GM12878 (cell line): Measurements from ENCODE around the gene FARS2. TPM values are rescaled to one million over a fixed set of nuclear protein-coding genes. Genes with fewer than 3 reads are reported as not detected.

Source experiments
- ATF2 ChIP-seq: IDR thresholded peaks from 2 replicates; pipeline ENCODE4 v1.6.1; 2012; ENCODE audit warnings: low read length, inconsistent platforms
- ATF3 ChIP-seq: IDR thresholded peaks from 2 replicates; pipeline ENCODE4 v1.6.1; 2011; ENCODE audit warnings: low read depth, mild to moderate bottlenecking, low read length, moderate library complexity, borderline replicate concordance; ENCODE audit errors: extremely low read depth
- BCL11A ChIP-seq: IDR thresholded peaks from 2 replicates; pipeline ENCODE4 v1.6.1; 2011; ENCODE audit warnings: low read depth, low read length
- BCL3 ChIP-seq: IDR thresholded peaks from 2 replicates; pipeline ENCODE4 v1.6.1; 2011; ENCODE audit warnings: borderline replicate concordance, low read depth, mild to moderate bottlenecking, moderate library complexity, low read length; ENCODE audit not compliant: insufficient read depth, poor library complexity, severe bottlenecking
- CBX5 ChIP-seq: sonication (generic); IDR thresholded peaks from 2 replicates; pipeline ENCODE4 v1.6.1; 2016; ENCODE audit warnings: low read depth, moderate library complexity, mild to moderate bottlenecking, inconsistent platforms
- CHD2 ChIP-seq: IDR thresholded peaks from 2 replicates; pipeline ENCODE4 v1.6.1; 2011; ENCODE audit warnings: low read depth, low read length, improper control_type of control experiment, borderline replicate concordance
- CREM ChIP-seq: IDR thresholded peaks from 2 replicates; pipeline ENCODE4 v1.6.1; 2014; ENCODE audit warnings: antibody characterized with exemption, low read depth
- DPF2 ChIP-seq: fragments of 450-650 bp; IDR thresholded peaks from 2 replicates; pipeline ENCODE4 v1.6.1; 2017; ENCODE audit warnings: mild to moderate bottlenecking
- E2F8 ChIP-seq: fragments of 450-650 bp; IDR thresholded peaks from 2 replicates; pipeline ENCODE4 v1.6.1; 2018; ENCODE audit warnings: mild to moderate bottlenecking, low read depth, moderate library complexity; ENCODE audit not compliant: partially characterized antibody
- FOS ChIP-seq: IDR thresholded peaks from 3 replicates; pipeline ENCODE4 v1.6.1; 2011; ENCODE audit warnings: borderline replicate concordance; ENCODE audit not compliant: insufficient read length; ENCODE audit errors: extremely low read depth
- IRF4 ChIP-seq: IDR thresholded peaks from 2 replicates; pipeline ENCODE4 v1.6.1; 2011; ENCODE audit warnings: low read depth, low read length
- LARP7 ChIP-seq: fragments of 450-650 bp; IDR thresholded peaks from 2 replicates; pipeline ENCODE4 v1.6.1; 2017; ENCODE audit warnings: mild to moderate bottlenecking
- MEF2B ChIP-seq: fragments of 450-650 bp; IDR thresholded peaks from 2 replicates; pipeline ENCODE4 v1.6.1; 2018; ENCODE audit warnings: mild to moderate bottlenecking, moderate library complexity; ENCODE audit not compliant: partially characterized antibody, poor library complexity, severe bottlenecking
- MYB ChIP-seq: fragments of 150-350 bp; IDR thresholded peaks from 2 replicates; pipeline ENCODE4 v1.6.1; 2014; ENCODE audit warnings: mild to moderate bottlenecking, low read depth, low read length, borderline replicate concordance
- NFXL1 ChIP-seq: fragments of 450-650 bp; IDR thresholded peaks from 2 replicates; pipeline ENCODE4 v1.6.1; 2017; ENCODE audit warnings: antibody characterized with exemption, mild to moderate bottlenecking, borderline replicate concordance
- PAX5 ChIP-seq: IDR thresholded peaks from 2 replicates; pipeline ENCODE4 v1.6.1; 2011; ENCODE audit warnings: low read depth, low read length, borderline replicate concordance
- RFX5 ChIP-seq: IDR thresholded peaks from 2 replicates; pipeline ENCODE4 v1.6.1; 2011; ENCODE audit warnings: low read depth, low read length, improper control_type of control experiment
- SMAD1 ChIP-seq: fragments of 450-650 bp; IDR thresholded peaks from 2 replicates; pipeline ENCODE4 v1.6.1; 2018; ENCODE audit warnings: mild to moderate bottlenecking, low read depth; ENCODE audit not compliant: partially characterized antibody
- TCF7 ChIP-seq: IDR thresholded peaks from 2 replicates; pipeline ENCODE4 v1.6.1; 2014; ENCODE audit warnings: antibody characterized with exemption, borderline replicate concordance
- YBX1 ChIP-seq: fragments of 450-650 bp; IDR thresholded peaks from 2 replicates; pipeline ENCODE4 v1.6.1; 2016; ENCODE audit warnings: antibody characterized with exemption
- ZBED1 ChIP-seq: IDR thresholded peaks from 2 replicates; pipeline ENCODE4 v1.6.1; 2016; ENCODE audit warnings: borderline replicate concordance
- ZNF687 ChIP-seq: fragments of 450-650 bp; IDR thresholded peaks from 2 replicates; pipeline ENCODE4 v1.6.1; 2017; ENCODE audit warnings: mild to moderate bottlenecking, moderate library complexity
- polyA plus RNA-seq, 11 experiments: library from polyadenylated mRNA; depleted of rRNA in 4 of 11; unstranded in 6 of 11; stranded (reverse) in 5 of 11; fragments of >200 nt; fragmentation: Nextera tagmentation in 4 of 11; fragmentation: Illumina TruSeq in 1 of 11; extraction: Ambion mirVana in 4 of 11; extraction: Trizol in 1 of 11; gene quantifications; 1 replicate in 1 of 11; 2 replicates in 10 of 11; pipeline versions ENCODE4 v1.2.1 to v1.2.3, GENCODE V29; 2011 to 2016; ENCODE audit warnings: inconsistent platforms in 2 of 11, missing spikeins in 2 of 11, low read depth in 1 of 11
- total RNA-seq, 4 experiments: library from RNA; depleted of rRNA in 3 of 4; stranded (reverse); fragments of >200 nt in 3 of 4; fragmentation: Illumina TruSeq in 1 of 4; extraction: Trizol in 1 of 4; gene quantifications; 2 replicates each; pipeline versions ENCODE4 v1.2.1 to v1.2.3, GENCODE V29; 2013 to 2021

The FARS2 gene
- total and polyA plus RNA-seq, 10 of the 15 experiments (the other 5 are each of a cell fraction or from before 2014, with no cell fraction given) = 16.8 to 46.7 (median 25.6) TPM

GRCh38 chr6:5486214-5486613, 224.9 kb downstream of the FARS2 start (continued):
- TF ChIP-seq TCF7 = peak; percentile 47; the same call in 1 of the 2 replicates
- no peak for TF ChIP-seq E2F8
- no peak for TF ChIP-seq FOS
- TF ChIP-seq BCL11A = peak; percentile 37; the same call in 1 of the 2 replicates
- TF ChIP-seq ZNF687 = no peak
- TF ChIP-seq LARP7 = no peak
- TF ChIP-seq ATF2 = peak; percentile 76
- TF ChIP-seq YBX1 = no peak
- 0 out of 2 replicates have a peak, but pooled peaks have one; percentile 32 for TF ChIP-seq PAX5
- TF ChIP-seq SMAD1 = no peak
- TF ChIP-seq NFXL1 = no peak
- TF ChIP-seq DPF2 = 0 out of 2 replicates have a peak, but pooled peaks have one; percentile 33
- TF ChIP-seq IRF4 = peak; percentile 63
- TF ChIP-seq CHD2 = no peak
- TF ChIP-seq BCL3 = peak; percentile 38
- no peak for TF ChIP-seq CBX5
- TF ChIP-seq ATF3 = no peak
- TF ChIP-seq MYB = no peak
- TF ChIP-seq RFX5 = no peak
- peak; percentile 58 for TF ChIP-seq MEF2B
- peak; percentile 20; the same call in 1 of the 2 replicates for TF ChIP-seq ZBED1
- TF ChIP-seq CREM = peak; percentile 49; the same call in 1 of the 2 replicates
